HT1080 (cell line): Measurements from ENCODE around the gene NR2F1. TPM values are rescaled to one million over a fixed set of nuclear protein-coding genes. Genes with fewer than 3 reads are reported as not detected.
A peak's percentile ranks its signal among the peaks of the same experiment; 100 is the strongest.
"Not testable (repeated sequence)": the region's sequence is repeated elsewhere in the genome, so short reads cannot be mapped to it uniquely, and the experiment has no call there.

Experiments used
- DNase-seq: peaks from one replicate; pipeline ENCODE4 v3.0.0-alpha.2; 2015; ENCODE audit warnings: low read depth
- polyA plus RNA-seq, 2 experiments: library from polyadenylated mRNA; depleted of rRNA; stranded (reverse); fragments of >200 nt; gene quantifications; 2 replicates each; pipeline ENCODE4 v1.2.3, GENCODE V29; 2015
- total RNA-seq: library from RNA; depleted of rRNA; stranded (reverse); fragments of >200 nt; shearing (Covaris generic); gene quantifications from 2 replicates; pipeline ENCODE4 v1.2.3, GENCODE V29; 2014; rRNA removed

The NR2F1 gene
- 3.5 and 7.2 TPM in 2 replicates for total RNA-seq
- 7.1 and 8.9 TPM in 2 replicates for polyA plus RNA-seq (2015; cell fraction: cytosol; rRNA removed)
- 7.9 and 8.7 TPM in 2 replicates for polyA plus RNA-seq (2015; cell fraction: nucleus; rRNA removed)

DNA sequence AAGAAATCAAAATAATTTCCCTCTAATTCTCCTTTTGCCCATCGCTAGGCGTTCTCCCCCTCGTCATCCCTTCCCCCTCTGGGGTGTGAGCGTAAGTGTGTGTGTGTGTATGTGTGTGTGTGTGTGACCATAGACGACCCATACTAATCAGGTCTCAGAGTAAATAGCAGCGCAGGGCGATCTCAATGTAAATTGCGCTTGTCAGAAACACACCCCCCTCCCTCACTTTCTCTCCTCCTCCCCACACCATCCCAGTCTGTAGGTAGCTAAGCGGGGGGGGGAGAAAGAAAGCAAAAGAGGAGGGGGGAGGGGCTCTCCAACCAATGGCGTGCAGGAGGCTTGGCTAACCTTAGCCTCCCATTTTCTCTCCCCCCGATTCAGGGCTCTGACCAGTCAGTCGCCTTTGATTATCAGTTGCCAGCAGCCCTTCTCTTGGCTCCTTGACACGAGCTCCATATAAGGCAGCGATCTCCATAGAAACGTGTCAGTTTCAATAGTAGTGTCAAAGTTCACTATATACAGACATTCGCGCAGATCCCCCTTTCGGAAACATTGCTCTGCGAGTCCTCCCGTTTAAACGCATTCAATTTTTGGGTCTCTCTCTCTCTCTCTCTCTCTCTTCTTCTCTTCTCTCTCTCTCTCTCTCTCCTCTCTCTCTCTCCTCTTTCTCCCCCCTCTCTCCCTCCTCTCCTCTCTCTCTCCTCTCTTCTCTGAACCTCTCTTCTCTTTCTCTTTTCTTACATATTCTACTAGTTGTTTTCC lies at the start of gene NR2F1:
Gene NR2F1 (plus strand): TSS at position 546 of the 762 bp plus-strand sequence. CDS start 1,802 bp downstream, outside the sequence.
- DNase-seq: peak; percentile 84

DNA sequence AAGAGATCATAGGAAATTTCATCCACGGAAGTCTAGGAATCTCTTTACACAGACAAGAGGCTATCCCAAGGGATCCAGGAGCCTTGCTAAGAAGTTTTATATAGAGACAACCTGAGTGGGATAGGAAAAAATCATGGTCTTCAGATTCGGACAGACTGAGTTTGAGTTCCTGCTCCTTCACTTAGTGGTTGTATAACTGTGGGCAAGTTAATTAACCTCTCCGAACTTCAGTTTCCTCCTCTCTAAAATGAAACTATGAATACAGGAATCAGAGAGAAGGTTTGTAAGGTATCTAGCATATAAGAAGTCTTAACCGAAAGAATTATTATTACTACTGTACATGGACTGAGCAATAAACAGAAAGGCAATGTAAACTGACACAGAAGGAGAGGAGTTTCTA lies 37.1 kb upstream of the NR2F1 start:
- no peak for DNase-seq

DNA sequence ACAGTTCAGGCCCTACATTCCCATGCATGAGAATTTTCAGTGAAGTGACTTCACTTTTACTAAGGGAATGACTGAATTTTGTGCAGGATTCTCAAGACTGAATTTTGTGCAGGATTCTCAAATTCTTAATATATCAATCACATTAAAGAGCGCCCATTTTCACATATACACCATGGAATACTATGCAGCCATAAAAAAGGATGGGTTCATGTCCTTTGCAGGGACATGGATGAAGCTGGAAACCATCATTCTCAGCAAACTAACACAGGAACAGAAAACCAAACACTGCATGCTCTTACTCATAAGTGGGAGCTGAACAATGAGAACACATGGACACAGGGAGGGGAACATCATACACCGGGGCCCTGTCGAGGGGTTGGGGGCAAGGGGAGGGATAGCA lies 33.4 kb upstream of the NR2F1 start:
- DNase-seq: not testable (repeated sequence)

DNA sequence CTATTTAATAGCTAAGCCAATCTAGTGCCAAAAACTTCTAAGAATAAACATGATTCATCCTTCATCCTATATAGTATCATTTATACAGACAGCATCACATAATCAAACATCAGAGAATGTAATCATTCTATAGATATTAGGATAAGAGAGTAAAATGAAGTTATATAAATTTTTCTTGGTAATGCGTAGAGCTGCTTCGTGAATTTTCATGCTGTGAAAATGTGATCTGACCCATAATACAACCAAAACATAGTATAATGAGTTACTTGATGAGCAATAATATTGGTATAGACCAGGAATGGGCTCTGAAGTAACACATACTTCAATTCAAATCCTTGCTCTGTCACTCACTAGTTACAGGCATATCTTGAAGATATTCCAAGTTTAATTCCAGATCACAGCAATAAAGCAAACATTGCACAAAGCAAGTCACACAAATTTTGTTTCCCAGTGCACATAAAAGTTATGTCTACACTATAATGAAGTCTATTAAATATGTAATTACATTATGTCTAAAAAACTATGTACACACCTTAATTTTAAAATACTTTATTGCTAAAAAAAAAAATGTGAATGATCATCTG lies 25.9 kb upstream of the NR2F1 start:
- no peak for DNase-seq

DNA sequence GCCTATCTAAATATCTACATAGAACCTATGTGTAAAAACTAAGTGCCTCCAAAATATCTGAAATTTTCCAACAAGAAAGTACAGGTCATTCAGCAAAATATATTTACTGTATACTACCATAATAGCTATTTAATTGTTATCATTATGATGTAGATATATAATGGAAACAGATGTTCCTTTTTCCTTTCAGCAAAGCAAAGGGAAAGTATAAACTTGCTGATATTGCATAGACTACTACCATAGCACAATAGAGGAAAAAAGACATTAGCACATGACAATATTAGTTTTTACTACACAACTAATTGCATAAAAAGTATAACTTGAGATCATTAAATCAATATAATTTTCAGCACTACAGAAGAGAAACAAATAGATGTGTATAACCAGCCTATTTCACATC lies 16.9 kb upstream of the NR2F1 start:
- no peak for DNase-seq

DNA sequence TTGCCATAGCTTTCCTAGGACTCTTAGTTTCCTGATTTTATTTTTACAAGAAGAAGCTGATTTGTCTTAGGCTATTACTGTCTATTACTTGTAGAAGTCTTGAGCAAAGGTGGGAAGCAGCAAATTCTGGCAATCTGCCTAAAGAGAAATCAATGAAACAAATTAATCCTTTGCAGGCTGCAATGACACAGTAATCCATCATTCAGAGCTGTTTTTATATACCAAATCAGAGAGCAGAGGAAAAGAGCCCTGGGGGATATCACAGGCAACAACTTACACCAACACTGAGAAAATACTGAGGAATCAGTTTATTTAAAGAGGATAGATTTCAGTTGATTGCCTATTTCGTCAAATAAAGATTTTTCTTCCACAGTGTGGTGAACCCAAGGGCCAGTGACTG lies 15.6 kb upstream of the NR2F1 start:
- no peak for DNase-seq

DNA sequence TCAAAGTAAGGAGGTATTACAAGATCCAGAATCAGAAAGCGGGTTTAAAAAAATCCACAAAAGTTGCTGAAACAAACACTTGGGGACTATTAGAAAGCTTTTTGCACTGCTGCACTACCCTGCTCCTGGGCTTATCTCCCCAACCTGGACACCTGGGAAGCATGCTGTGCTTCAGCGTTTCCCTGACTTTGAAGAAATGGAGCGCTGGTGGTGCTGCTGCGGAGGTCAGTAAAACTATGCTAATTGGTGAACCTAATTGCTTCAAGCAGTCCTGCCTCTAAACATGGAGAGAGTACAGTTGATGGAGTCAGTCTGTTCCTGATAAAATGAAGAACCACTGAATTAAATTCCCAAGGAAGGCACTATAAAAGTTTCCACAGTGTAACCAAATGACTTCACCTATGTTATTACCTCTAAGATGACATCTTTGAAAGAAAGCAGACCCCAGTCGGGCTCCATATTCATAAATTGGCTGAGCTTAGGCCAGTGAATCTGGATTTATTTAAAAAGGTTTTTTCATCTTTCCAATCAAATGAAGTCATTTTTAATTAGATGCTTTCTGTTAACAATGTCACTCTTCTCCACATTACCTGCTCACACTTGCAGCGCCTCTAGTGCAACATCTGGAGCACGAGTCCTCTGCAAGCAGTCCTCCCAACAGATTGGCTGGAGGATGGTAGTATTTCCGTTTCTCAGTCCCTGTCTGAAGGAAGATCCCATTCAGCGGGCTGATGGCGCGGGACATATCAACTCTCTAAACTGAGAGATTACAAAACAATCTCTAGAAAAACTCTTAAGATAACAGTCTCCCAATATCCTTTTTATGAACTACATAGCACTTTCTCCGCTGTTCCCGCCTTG lies 13.5 kb upstream of the NR2F1 start:
- no peak for DNase-seq

DNA sequence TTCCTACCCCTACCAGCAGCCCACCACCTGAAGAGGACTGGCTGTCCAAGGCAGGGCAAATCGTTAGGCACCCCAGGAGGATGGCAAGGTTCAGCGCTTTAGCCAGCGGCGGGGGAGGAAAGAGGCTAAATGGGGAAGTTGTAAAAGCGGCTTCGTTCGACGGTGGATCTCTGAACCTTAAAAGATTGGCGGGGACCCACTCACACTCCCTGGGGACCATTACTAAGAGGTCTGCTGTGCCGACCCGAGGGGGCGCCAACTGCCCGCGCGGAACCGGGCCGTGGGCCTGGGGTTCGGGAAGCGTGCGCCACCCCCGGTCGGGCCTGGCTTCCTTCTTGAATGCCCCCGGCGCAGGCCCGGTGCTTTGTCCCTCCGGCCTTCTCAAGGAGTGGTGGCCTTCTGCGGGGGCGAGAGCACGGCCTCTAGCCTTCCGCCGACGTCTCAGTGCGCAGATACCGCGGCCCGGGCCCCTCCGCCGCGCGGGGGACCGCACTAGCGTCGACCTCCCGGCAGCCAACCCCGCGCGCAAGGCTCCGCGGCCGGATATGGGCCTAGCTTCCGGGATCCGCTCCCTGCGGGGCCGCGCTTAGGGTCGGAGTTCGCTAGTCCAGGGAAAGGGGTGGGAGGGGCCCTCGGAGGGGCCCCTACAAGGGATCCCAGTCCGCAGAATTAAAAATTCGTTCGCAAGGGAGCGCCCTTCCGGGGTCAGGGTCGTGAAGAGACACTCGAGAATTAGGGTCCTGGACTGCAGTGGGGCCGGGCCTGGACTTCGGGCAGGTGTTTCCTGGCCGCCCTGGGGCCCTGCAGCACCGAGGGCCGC lies 12.5 kb upstream of the NR2F1 start:
- DNase-seq: no peak

DNA sequence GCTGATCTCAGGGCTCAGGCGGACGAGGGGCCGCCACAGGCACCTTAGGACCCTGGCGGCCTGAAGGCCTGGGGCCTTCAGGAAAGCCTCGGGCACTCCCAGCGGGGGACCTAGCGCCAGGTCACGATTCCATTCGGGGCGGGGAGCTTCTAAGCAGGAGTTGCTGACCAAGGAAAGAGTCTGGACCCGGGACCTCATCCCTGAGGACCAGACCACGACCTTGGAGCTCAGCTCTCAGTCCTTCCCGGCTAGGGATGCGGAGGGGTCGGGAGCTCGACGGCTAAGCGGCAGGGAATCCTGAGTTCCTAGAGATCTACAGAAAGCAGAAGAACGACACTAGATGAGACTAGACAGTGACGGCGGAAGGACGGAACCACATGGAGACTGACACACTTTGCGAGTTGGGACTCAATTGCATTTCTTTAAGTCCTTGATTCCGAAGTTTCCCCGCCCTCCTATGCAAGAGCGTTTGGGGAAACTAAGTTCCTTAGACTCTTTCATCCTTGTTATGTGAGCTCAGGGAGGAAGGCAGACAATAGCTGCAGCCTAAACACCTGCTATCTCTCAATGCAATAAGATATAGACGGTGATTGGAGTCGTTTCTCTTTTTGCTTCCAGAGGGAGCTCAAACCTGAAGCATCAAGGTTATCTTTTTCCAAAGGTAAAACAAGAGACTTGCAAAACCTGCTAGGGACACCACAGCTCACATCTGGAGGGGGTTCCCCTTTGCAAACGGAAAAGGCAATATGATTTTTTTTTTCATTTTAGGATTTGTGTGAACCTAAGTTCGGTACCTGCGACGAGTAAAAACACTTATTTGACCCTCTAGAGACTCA lies 11.7 kb upstream of the NR2F1 start:
- no peak for DNase-seq

DNA sequence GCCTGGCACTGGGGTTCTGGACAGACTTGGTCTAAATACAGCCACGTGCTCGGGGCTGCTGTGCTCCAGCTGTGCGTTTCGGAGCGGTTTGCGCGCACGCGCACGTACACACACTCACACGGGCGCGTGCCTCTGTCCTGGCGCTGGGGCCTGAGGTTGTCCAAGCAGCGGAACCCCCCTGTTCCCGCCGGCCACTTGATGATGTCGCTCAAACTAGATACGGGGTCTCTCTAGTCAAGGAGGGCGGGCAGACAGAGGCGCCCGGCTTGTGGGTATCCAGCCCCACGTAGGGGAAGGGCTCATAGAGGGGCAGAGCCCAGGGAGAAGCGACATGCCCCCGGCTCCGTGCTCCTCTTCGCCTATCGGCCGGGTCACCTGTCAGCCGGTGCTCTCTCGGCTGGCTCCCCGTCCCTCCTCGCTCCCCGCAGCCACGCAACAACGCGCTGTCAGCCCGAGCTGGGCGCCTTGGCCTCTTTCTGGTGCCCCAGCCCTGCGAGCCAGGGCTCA lies 10.9 kb upstream of the NR2F1 start:
- no peak for DNase-seq

DNA sequence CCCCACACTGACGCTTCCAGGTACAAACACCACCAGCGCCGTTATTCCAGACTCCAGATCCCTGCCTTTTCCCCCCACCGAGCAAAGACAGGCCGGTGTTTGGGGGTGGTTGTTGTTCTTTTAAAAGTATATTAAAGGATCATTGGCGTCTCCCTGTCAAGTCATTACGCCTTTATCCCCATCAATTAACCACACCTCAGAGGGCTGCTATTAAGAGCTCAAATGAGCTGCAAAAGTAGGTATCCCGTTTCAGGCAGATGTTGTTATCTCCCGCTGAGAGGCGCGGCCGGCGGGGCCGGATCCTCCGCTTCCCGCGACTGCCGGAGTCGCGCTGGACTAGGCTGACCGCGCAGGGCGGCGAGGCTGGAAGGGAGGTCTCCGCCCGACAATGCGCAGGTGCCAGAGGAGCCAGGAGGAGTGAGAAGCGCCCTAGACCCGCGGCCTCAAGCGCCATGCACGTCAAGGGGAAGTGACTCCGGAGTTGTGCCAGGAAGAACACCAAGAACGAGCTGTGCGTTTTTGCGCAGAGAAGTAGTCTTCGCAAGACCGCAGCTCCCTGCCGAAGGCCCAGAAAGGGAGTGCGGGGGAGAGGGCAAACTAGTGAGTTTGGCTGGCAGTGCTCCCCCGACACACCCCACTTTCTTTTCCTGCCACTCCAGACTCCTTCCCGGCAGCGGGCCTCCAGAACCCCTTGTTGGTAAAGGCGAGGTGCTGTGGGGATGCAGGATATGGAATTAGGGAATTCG lies 10.2 kb upstream of the NR2F1 start:
- no peak for DNase-seq

DNA sequence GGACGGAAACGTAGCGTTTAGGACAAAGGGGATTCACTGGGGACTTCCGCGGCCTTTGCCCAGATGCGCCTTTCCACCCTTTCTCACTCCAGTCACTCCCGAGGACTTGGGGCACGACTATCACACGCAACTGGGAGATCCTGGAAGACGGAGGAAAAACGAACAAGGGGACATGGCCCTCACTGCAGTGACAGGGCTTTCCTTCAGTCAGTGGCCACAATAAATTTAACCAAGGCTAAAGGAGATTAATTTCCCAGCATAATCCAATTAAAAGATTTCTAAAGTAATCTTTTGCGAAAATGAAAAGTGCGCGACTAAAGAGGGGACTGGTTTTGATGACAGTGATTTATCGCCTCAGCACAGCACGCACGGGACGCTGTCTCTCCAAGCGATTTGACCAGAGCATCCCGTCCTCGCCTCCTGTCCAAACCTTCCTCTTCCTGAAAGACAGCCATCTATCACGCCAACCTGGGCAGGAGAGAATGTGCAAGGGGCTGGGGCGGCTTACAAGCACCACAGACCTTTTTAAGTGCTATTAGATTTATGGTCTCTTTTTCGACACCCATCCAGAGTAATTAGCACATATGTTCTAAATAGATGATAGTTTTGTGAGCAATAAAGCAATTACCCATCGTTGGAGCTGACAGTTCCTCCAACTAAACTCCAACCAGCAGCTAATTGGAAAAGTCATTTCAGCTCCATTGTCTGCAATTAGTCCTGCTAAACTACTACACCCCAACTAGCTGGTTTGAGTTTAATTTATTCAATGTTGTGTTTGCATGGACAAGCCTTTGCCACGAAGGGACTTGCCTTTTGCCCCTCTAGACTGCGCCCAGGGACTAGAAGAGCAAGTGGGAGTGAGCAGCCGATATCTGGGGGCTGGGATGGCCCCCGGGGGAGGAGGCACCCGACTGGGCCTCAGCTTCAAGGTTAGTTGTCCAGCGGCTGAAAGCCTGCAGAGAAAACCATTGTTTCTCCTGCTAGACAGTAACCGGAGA lies 9.4 kb upstream of the NR2F1 start:
- no peak for DNase-seq

DNA sequence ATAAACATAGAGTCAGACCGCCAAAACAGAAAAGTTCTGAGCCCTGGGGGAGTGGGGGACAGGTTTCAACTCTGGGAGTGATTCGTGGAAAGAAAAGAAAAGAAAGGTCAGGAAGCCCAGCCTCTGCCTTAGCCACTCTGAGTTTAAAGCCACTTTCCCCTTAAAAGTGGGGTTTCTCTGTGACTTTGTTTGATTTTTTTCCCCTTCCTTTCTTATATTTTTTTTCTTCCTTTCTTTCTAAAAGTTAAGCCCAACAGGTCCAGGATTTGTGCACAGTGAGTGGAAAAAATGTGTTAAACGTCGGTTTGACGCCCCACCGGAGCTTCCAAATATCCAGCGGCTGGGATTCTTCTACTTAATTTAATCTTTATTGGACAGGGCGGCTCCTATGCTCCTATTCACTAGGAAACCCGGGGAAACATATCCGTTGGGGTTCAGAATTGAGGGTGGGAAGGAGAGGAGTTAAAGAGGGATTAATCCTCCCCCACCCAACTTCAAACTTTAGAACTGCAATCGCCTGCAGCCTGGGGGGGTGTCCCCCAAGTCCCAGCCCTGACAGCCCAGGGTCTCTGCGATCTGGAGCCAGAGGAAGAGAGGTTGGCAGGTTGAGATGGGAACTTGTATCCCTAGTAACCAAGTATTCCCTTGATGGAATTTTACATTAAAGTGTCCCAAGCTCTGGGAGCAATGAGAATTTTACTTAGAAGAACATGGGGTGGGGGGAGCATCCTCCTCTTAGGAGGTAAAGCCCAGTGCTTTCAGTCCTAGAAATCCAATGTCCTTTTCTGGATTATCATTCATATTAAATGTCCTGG lies 8.3 kb upstream of the NR2F1 start:
- no peak for DNase-seq

DNA sequence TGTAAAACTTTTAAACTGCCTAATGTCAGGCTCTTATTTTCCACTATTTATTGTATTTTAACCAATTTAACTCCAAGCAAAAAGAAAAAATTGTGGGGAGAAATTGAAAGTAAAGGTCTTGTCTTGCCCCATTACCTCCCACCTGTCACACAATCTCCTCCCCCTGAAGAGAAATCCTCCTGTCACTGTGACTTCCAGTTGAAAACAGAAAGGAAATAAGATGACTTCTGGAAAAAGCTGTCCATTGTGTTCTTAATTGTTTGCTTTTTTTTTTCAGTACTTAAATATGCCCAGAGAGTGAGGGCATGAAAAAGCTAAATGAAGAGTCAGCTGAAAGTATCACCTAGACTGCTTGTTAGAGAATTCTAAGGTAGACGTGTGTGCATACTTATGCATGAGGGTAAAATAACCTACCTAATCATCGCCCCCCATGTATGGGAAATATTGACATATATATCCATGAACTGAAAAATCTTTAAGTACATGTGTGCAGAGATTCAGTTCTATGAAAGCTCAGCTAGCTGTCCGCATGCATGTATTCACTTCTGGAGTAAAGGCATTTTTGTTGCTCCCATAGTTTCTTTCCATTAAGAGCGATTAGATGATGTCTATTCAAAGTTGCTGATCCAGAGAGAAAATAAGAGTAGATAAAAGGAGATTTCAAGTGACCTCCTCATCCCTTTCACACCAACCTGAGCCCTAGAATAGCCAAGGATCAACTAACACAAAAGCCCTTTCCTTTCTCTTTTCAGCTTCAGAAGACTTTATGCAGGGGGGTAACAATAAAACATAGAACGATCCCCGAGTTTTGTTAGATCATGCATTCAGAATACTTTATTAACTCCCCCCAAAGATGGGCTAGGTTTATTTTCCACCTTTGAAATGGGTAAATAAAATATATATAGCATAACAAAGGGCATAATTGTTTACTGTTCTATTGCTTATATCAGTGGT lies 7.3 kb upstream of the NR2F1 start:
- no peak for DNase-seq

DNA sequence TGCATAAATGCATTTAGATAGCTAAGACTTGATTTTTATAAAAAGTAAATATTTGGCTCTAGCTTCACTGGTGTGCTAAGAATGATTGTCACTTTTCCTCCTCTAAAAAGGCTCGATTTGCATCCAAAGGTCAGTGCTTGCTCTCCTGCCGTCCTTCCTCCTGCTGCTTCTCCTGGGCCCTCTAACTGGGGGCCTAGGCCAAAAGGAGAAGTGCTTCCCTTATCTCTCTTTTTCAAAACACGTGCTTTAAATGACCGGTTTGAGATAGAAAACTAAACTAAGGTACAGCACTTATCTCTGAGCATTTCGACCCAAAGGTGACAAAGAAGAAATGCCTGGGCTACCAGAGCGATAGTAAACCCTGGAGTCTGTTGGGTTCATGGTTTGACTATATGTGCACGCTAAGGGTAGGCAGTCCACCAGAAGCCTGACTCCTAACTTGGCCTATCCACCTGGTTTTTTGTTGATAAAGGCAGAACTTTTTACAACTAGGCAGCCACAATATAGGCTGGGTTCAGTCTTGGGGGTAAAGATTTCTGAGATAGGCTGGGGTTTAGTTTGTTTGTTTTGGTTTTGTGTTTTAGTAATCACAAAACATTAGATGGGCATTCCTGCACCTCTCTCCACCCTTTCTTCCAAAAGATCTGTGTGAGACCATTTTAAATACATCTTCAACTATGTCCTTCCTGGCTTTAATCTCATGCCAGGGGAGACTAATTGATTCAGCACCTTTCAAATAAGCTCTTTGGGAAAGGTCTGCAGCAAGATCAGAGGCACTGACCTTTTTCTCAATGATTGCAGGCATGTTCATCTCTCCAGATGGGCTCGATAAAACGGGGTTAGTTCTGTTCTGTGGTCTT lies 5.8 kb upstream of the NR2F1 start:
- no peak for DNase-seq
